Tibial nerve (tissue), 4 donors: ENCODE results near the gene IRF1. TPM values are rescaled to one million over a fixed set of nuclear protein-coding genes. Genes with fewer than 3 reads are reported as not detected.
A peak's percentile ranks its signal among the peaks of the same experiment; 100 is the strongest.

Source experiments
- DNase-seq, 2 donors: peaks; one replicate each; pipeline ENCODE4 v3.0.0-alpha.2; 2019; ENCODE audit warnings: low spot score in 2 of 2
- H3K27ac ChIP-seq, 4 donors: fragments of 200-600 bp; sonication (generic) in 3 of 4; one replicate each; pipeline ENCODE4 v1.5.1; 2017 to 2019; ENCODE audit warnings: mild to moderate bottlenecking in 1 of 4
- H3K27me3 ChIP-seq, 2 donors: fragments of 200-600 bp; sonication (generic) in 1 of 2; one replicate each; pipeline versions ENCODE4 v1.5.1 to v1.6.0; 2017 to 2019
- H3K36me3 ChIP-seq, 3 donors: fragments of 200-600 bp; sonication (generic); one replicate each; pipeline ENCODE4 v1.5.1; 2018 to 2019
- H3K4me1 ChIP-seq, 4 donors: fragments of 200-600 bp; sonication (generic) in 3 of 4; one replicate each; pipeline ENCODE4 v1.5.1; 2017 to 2019
- H3K4me3 ChIP-seq, 4 donors: fragments of 200-600 bp; sonication (generic) in 3 of 4; one replicate each; pipeline ENCODE4 v1.5.1; 2017 to 2019; ENCODE audit warnings: mild to moderate bottlenecking in 1 of 4, moderate library complexity in 1 of 4
- H3K9me3 ChIP-seq, 4 donors: fragments of 200-600 bp; sonication (generic) in 3 of 4; one replicate each; pipeline ENCODE4 v1.5.1; 2017 to 2019
- EP300 ChIP-seq, 2 donors: sonication (generic); formaldehyde crosslinking; IDR thresholded peaks; one replicate each; pipeline ENCODE4 v1.6.1; 2017; ENCODE audit warnings: antibody characterized with exemption in 2 of 2, mild to moderate bottlenecking in 1 of 2
- POLR2A ChIP-seq, 2 donors: fragments of 450-650 bp; IDR thresholded peaks; one replicate each; pipeline ENCODE4 v1.6.1; 2017; ENCODE audit warnings: antibody characterized with exemption in 2 of 2, mild to moderate bottlenecking in 2 of 2, moderate library complexity in 2 of 2
- WGBS, 2 donors: methylation state at CpG; one replicate each; pipeline ENCODE4 v1.1.5; 2018; 5-methylcytosine and 5-hydroxymethylcytosine counted together
- total RNA-seq, 4 donors: library from RNA; depleted of rRNA; stranded (reverse); fragments of >200 nt; gene quantifications; one replicate each; pipeline ENCODE4 v1.1.0, GENCODE V29; 2016
- TF ChIP-seq, protein P1 (sequence below), 5 experiments: fragments of 200-600 bp in 3 of 5; fragments of 450-650 bp in 2 of 5; sonication (generic) in 3 of 5; IDR thresholded peaks; one replicate each; pipeline ENCODE4 v1.5.1; 2016 to 2019; ENCODE audit warnings: antibody characterized with exemption in 5 of 5, mild to moderate bottlenecking in 3 of 5, moderate library complexity in 2 of 5

Gene IRF1
- total RNA-seq, 4 donors from 2014 or later, result 15.1 to 36.9 (median 28.4) TPM

GRCh38 chr5:132483101-132483500 lies 7.5 kb downstream of the IRF1 start:
- H3K27me3 ChIP-seq, result no peaks in the 10 kb centered on the region
- peaks cover 0 to 72% (median 49%) of the 10 kb centered on the region in 3 donors for H3K36me3 ChIP-seq
- H3K27ac ChIP-seq, result no peak overlapping the region
- H3K4me3 ChIP-seq, result no peak overlapping the region
- no peaks in the 10 kb centered on the region for H3K9me3 ChIP-seq
- TF ChIP-seq, protein P1, sequence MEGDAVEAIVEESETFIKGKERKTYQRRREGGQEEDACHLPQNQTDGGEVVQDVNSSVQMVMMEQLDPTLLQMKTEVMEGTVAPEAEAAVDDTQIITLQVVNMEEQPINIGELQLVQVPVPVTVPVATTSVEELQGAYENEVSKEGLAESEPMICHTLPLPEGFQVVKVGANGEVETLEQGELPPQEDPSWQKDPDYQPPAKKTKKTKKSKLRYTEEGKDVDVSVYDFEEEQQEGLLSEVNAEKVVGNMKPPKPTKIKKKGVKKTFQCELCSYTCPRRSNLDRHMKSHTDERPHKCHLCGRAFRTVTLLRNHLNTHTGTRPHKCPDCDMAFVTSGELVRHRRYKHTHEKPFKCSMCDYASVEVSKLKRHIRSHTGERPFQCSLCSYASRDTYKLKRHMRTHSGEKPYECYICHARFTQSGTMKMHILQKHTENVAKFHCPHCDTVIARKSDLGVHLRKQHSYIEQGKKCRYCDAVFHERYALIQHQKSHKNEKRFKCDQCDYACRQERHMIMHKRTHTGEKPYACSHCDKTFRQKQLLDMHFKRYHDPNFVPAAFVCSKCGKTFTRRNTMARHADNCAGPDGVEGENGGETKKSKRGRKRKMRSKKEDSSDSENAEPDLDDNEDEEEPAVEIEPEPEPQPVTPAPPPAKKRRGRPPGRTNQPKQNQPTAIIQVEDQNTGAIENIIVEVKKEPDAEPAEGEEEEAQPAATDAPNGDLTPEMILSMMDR (IDR thresholded peaks at IDR 0.05), result no peak
- no peak for TF ChIP-seq POLR2A (IDR thresholded peaks at IDR 0.05)
- WGBS, 2 donors, result 82 to 90% methylated on average over 8 of the region's 8 CpGs
- H3K4me1 ChIP-seq, result peaks cover 0 to 41% (median 26%) of the 10 kb centered on the region in 4 donors
- DNase-seq, result no peak

GRCh38 chr5:132481596-132482211 lies 8.9 kb downstream of the IRF1 start:
- H3K27me3 ChIP-seq, result no peaks in the 10 kb centered on the region
- DNase-seq, result no peak
- no peak overlapping the region for H3K4me3 ChIP-seq
- no peaks in the 10 kb centered on the region for H3K9me3 ChIP-seq
- no peak for TF ChIP-seq EP300 (IDR thresholded peaks at IDR 0.05)
- WGBS, 2 donors, result 94% methylated on average over 5 of the region's 5 CpGs
- H3K36me3 ChIP-seq, result peaks cover 0 to 58% (median 37%) of the 10 kb centered on the region in 3 donors
- H3K4me1 ChIP-seq, result peaks cover 0 to 41% (median 31%) of the 10 kb centered on the region in 4 donors
- H3K27ac ChIP-seq, result no peak overlapping the region

DNA sequence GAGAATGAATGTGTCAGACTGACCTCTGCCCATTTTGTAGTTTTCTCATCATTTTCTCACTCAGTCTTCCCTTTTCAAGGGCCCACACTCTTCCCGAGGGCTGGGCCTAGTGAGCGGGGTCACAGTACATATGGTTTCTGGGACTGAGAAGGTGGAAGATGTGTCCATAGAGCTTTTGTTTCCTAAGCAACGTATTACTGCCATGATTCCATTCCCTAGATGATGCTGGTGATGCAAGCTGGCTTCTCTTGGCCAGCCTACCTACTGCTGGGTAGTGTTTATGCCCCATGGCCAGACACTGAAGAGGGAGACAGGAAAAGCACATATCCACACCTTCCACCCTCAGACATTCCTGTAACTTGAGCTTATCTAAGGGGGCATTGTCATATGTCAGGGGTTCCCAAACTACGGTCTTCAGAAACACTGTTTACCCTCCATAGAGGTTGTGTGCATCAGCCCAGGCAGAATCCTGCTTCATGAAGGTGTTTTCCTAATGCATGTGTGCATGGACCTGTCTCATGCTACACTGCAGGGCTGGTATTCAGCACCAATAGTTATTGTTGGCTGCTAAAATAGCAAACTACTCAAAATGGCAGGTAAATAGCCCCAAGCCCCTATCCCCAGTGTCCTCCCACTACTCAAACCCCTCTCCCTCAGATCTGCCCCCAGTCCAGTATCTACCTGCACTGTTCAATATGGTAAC lies 9.5 kb downstream of the IRF1 start:
- TF ChIP-seq EP300 (IDR thresholded peaks at IDR 0.05) (no peak), POLR2A (IDR thresholded peaks at IDR 0.05) (no peak)
- TF ChIP-seq, protein P1 (IDR thresholded peaks at IDR 0.05), result no peak
- H3K4me3 ChIP-seq, result no peak overlapping the region
- 73 to 78% methylated on average over 4 of the region's 4 CpGs for WGBS, 2 donors
- H3K9me3 ChIP-seq, result no peaks in the 10 kb centered on the region
- H3K36me3 ChIP-seq, result peaks cover 0 to 52% (median 31%) of the 10 kb centered on the region in 3 donors
- H3K4me1 ChIP-seq, result peaks cover 0 to 42% (median 33%) of the 10 kb centered on the region in 4 donors
- no peaks in the 10 kb centered on the region for H3K27me3 ChIP-seq
- H3K27ac ChIP-seq, result peak overlapping the region in 2 of 4 donors; percentile 12 to 24
- DNase-seq, result no peak

DNA sequence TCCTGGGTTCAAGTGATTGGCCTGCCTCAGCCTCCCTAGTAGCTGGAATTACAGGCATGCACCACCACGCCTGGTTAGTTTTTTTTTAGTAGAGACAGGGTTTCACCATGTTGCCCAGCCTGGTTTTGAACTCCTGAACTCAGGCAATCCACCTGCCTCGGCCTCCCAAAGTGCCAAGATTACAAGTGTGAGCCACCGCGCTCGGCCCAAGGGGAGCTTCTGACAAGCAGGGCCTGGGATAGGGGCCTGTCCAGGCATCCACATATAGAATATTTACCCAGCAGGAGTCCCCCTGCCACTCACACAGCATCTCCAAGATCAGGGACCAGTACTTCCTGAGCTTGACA lies 10.1 kb downstream of the IRF1 start:
- Histone ChIP-seq H3K4me3 (no peak overlapping the region), H3K9me3 (no peaks in the 10 kb centered on the region), H3K27ac (no peak overlapping the region), H3K4me1 (peaks cover 0 to 42% (median 35%) of the 10 kb centered on the region in 4 donors), H3K36me3 (peaks cover 0 to 47% (median 25%) of the 10 kb centered on the region in 3 donors), H3K27me3 (no peaks in the 10 kb centered on the region)
- 91 to 94% methylated on average over 3 to 5 of the region's 5 CpGs for WGBS, 2 donors
- TF ChIP-seq EP300 (IDR thresholded peaks at IDR 0.05) (no peak), POLR2A (IDR thresholded peaks at IDR 0.05) (no peak)
- TF ChIP-seq, protein P1 (IDR thresholded peaks at IDR 0.05), result no peak
- no peak for DNase-seq

GRCh38 chr5:132480042-132480441 lies 10.5 kb downstream of the IRF1 start:
- Histone ChIP-seq H3K27ac (no peak overlapping the region), H3K36me3 (peaks cover 0 to 42% (median 20%) of the 10 kb centered on the region in 3 donors), H3K4me1 (peaks cover 0 to 43% (median 37%) of the 10 kb centered on the region in 4 donors), H3K4me3 (no peak overlapping the region), H3K27me3 (no peaks in the 10 kb centered on the region), H3K9me3 (no peaks in the 10 kb centered on the region)
- DNase-seq, result no peak
- 89 to 95% methylated on average over 1 of the region's 1 CpG for WGBS, 2 donors
- TF ChIP-seq, protein P1 (IDR thresholded peaks at IDR 0.05), result no peak
- TF ChIP-seq POLR2A (IDR thresholded peaks at IDR 0.05), result no peak
